HFF-Myc (cell line): Measurements from ENCODE around the gene GPN1.

Experiments
- DNase-seq: peaks from one replicate; pipeline ENCODE4 v3.0.0-alpha.2; 2011; ENCODE audit warnings: low read depth; ENCODE audit errors: extremely low read depth
- H3K4me3 ChIP-seq: replicated peaks from 2 replicates; pipeline ENCODE4 v1.5.1; 2011; ENCODE audit warnings: low read depth, mild to moderate bottlenecking, control low read depth, low read length
- TF ChIP-seq, protein P1 (sequence below): IDR thresholded peaks from 2 replicates; pipeline ENCODE4 v1.5.1; 2012; ENCODE audit warnings: mild to moderate bottlenecking, low read depth, low read length, control low read depth; ENCODE audit errors: missing control alignments

The GPN1 gene

DNA sequence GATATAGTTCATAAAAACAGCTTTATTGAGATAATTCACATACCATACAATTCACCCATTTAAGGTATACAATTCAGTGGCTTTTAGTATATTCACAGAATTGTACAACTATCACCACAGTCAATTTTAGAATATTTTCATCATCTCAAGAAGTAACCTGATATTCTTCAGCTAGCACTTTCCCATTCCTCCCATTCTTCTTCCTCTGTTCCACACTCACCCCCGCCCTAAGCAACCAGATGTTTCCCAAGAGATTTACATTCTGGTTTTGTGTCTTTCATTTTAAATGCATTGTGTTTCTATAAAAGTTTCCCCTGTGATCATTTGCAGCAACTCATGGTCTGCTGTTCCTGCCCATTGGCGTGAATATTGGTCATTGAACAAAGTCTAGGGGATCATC, 5.4 kb downstream of the GPN1 start:
- DNase-seq: no peak
- H3K4me3 ChIP-seq: no peak overlapping the region
- TF ChIP-seq, protein P1, sequence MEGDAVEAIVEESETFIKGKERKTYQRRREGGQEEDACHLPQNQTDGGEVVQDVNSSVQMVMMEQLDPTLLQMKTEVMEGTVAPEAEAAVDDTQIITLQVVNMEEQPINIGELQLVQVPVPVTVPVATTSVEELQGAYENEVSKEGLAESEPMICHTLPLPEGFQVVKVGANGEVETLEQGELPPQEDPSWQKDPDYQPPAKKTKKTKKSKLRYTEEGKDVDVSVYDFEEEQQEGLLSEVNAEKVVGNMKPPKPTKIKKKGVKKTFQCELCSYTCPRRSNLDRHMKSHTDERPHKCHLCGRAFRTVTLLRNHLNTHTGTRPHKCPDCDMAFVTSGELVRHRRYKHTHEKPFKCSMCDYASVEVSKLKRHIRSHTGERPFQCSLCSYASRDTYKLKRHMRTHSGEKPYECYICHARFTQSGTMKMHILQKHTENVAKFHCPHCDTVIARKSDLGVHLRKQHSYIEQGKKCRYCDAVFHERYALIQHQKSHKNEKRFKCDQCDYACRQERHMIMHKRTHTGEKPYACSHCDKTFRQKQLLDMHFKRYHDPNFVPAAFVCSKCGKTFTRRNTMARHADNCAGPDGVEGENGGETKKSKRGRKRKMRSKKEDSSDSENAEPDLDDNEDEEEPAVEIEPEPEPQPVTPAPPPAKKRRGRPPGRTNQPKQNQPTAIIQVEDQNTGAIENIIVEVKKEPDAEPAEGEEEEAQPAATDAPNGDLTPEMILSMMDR: no peak

DNA sequence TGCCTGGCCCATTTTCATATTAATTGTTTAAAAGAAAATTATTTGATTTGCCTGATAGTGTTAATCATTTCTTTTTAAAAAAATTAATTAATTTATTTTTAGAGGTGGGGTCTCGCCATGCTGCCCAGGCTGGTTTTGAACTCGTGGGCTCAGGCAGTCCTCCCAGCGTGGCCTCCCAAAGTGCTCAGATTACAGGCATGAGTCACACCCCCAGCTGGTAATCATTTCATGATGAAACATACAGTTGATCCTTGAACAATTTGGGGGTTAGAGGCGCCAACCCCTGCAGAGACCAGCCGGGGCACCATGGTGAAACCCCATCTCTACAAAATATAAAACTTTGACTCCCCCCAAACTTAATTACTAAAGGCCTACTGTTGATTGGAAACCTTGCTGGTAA, 7.9 kb downstream of the GPN1 start:
- no peak for DNase-seq
- H3K4me3 ChIP-seq: no peak overlapping the region
- TF ChIP-seq, protein P1: no peak

DNA sequence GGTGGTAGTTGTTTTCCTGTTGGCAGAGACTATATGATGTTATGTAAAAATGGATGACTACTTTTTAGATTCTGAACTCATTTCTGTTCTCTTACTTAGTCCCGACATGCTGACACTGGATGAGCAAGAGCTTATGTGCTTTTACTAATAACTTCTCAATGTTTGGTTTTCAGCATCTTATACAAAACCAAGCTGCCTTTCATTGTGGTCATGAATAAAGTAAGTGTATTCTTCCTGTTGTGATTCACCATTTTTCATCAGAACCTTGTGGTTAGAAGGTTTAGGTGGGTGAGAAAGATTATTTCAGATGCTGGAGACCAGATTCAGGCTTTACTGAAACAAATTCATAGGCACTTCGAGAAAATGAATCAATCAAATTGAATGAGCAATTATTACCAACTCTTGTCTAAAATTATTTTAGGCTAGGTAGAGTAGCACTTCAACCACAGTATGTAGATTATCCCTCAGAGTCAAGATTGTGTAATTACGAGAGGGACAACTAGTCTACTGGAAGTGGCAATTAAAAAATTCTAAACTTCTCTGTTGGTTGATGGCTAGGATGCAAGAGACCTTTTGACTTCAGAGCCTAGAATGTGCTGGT, 9.3 kb downstream of the GPN1 start:
- DNase-seq: no peak
- H3K4me3 ChIP-seq: no peak overlapping the region
- TF ChIP-seq, protein P1: no peak

DNA sequence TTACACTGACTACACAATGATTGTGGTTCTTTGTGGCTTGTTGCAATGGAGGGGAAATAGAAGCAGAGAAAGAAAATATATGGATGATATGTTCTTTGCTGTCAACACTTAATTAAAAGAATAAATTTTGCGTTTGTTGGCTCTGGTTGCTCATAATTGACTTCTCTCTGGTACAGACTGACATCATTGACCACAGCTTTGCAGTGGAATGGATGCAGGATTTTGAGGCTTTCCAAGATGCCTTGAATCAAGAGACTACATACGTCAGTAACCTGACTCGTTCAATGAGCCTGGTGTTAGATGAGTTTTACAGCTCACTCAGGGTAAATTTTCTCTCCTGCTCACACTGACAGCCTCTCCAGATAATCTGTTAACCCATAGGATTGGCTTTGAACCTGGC, 9.9 kb downstream of the GPN1 start:
- TF ChIP-seq, protein P1: no peak
- no peak overlapping the region for H3K4me3 ChIP-seq
- DNase-seq: no peak

DNA sequence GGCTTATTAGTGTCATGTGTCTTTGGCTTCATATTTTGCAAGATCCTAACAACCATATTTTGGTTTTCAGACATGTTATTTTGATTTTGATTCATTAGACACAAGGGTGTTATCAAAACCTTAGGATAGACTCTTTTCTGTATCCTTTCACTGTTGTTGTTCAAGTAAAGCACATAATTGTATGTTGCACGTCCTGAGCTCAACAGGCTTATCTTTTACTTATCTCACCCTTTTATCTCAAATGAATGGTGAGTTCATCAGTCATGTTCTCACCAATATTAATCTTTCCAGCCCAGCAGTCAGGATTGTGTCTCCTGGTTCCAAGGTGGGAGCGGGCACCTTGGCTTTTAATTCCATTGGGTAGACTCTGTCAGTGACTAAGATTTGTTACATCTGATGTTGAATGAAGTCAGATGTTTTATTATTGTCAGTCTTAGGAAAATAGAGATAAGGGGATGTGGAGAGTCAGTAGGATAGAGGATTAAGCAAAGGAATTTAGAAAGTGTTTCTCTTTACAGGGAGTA, 11.9 kb downstream of the GPN1 start:
- TF ChIP-seq, protein P1: no peak
- no peak overlapping the region for H3K4me3 ChIP-seq
- no peak for DNase-seq

DNA sequence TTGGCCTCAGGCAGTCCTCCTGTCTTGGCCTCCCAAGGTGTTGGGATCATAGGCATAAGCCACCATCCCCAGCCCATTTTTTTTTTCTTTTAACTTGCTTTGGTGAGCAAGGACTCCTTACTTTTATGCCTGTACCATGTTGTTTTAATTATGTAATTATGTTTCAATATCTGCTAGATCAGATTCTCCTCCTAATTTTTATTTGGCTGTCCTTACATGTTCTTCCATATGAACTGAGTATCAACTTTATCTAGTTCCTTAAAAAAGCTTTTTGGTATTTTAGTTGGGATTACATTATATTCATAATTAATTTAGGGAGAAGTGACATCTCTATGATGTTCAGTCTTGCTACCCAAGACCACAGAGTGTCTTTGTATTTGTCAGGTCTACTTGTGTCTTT, 16.3 kb downstream of the GPN1 start:
- DNase-seq: no peak
- no peak overlapping the region for H3K4me3 ChIP-seq
- TF ChIP-seq, protein P1: no peak

DNA sequence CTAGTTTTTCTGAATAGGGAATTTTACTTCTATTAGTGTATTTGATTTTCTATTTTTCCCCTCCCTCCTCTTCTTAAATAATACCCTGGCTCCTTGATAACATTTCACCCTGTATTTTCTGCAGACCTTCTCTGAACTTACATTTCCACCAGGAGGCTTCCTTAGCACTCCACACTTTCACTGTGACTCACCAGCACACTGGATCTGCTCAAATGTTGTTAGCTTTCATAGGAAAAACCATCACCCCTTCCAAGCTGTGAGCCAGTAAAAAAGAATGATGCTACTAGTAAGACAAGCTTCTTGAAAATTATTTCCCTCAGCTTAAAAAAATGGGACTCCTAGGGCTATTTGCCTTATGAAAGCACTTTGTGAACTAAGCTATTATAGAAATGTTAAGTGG, 18.4 kb downstream of the GPN1 start:
- DNase-seq: no peak
- TF ChIP-seq, protein P1: no peak
- H3K4me3 ChIP-seq: no peak overlapping the region
